ENCODE data around the gene INTS6L.

- TF ChIP-seq CTCF (conservative IDR thresholded peaks at IDR 0.05), result no peak
- no peak for TF ChIP-seq EZH2 (IDR thresholded peaks at IDR 0.05; ENCODE audit: low read depth)
Measured at GRCh38 chrX:135490979-135491514, 29.4 kb upstream of the INTS6L start.

All from PC-9 (cell line).